A172 (cell line): ENCODE results near the gene OR6F1. TPM values are rescaled to one million over a fixed set of nuclear protein-coding genes. Genes with fewer than 3 reads are reported as not detected.
A peak's percentile ranks its signal among the peaks of the same experiment; 100 is the strongest.
"Not testable (repeated sequence)": the region's sequence is repeated elsewhere in the genome, so short reads cannot be mapped to it uniquely, and the experiment has no call there.

ENCODE experiments used
- DNase-seq: peaks from one replicate; pipeline ENCODE4 v3.0.0-alpha.2; 2015; ENCODE audit warnings: low spot score
- total RNA-seq: library from RNA; depleted of rRNA; stranded (reverse); fragments of >200 nt; shearing (Covaris generic); gene quantifications from 2 replicates; pipeline ENCODE4 v1.2.3, GENCODE V29; 2014; rRNA removed

OR6F1 gene
- not detected in 2 replicates for total RNA-seq

- no peak for DNase-seq
Measured at GRCh38 chr1:247716546-247716945, at the start of gene OR6F1. OR6F1 (minus strand) TSS chr1:247716646; CDS start chr1:247712755, 3,891 bp downstream.

DNA sequence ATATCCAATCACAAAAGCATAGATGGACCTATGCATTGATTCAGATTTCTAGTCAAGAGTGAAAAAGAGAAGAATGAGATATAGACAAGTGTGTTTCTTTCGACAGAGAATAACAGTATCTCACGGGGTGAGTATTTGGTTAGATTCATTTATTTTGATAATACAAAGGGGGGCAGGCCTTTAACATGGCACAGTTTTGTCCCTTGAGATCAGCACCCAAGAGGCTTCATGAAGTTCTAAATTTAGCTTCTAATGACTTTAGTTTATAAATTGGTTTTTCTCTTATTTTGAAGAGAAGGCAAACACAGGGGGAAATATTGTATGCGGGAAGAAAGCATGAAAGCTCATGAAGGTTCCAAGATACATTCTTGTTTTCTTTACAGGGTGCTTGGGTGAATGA is 44.0 kb upstream of the OR6F1 start, which contains the start of gene OR1C1:
Gene OR1C1 (minus strand): TSS at position 101 of the 400 bp plus-strand sequence. CDS start 2,150 bp downstream, outside the sequence.
- no peak for DNase-seq

DNA sequence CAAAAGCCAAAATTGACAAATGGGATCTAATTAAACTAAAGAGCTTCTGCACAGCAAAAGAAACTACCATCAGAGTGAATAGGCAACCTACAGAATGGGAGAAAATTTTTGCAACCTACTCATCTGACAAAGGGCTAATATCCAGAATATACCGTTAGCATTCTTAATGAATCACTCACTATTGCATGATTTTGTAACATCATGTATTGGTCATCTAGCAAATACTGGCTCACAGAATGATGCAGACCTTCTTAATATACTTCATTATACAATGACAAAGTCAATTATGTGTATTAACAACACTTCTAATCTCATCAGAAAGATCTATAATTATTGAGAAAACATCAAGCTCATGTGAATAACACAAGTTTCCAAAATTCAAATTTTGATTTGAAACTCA is 37.9 kb upstream of the OR6F1 start:
- DNase-seq = not testable (repeated sequence)

DNA sequence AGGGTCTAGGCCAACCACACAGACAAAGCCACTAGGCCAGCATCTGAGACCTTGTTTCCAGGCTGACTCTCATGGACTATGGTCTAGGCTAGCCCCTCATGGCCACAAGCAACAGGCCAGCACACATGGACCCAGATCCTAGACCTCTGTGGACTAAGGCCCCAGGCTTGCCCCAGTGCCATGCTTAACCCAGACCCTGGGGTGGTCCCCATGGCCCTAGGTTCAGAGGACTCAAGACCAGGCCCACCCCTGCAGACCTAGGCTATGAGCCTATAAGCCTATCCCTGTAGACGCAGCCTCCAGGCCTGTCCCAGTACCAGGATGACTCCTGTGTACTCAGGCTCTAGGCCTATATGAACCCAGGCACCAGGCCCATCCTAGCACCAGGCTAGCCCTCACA is 33.4 kb upstream of the OR6F1 start:
- no peak for DNase-seq

GRCh38 chr1:247748041-247748440 is 31.6 kb upstream of the OR6F1 start, which contains the start of gene OR14A2:
OR14A2 (minus strand) TSS chr1:247748141.
- no peak for DNase-seq

DNA sequence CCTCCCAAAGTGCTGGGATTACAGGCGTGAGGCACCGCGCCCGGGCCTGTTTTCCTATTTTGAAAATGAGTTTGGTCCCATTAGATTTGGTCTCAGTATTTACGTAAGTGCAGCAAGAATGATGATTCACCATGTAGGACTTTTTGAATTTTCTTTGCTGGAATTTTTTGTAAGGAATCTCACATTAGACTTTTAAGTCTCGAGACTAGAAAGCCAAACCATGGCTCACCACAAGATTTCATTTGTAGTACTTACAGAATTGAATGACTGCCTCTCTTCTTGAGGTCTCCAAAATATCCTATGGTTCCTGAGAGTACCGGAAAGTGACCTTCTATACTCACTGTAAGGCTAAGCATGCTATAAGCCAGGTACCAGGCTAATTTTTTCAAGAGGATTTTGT is 31.2 kb upstream of the OR6F1 start:
- DNase-seq = peak; percentile 30

- DNase-seq = no peak
Measured at GRCh38 chr1:247746391-247746935, 30.0 kb upstream of the OR6F1 start.

DNA sequence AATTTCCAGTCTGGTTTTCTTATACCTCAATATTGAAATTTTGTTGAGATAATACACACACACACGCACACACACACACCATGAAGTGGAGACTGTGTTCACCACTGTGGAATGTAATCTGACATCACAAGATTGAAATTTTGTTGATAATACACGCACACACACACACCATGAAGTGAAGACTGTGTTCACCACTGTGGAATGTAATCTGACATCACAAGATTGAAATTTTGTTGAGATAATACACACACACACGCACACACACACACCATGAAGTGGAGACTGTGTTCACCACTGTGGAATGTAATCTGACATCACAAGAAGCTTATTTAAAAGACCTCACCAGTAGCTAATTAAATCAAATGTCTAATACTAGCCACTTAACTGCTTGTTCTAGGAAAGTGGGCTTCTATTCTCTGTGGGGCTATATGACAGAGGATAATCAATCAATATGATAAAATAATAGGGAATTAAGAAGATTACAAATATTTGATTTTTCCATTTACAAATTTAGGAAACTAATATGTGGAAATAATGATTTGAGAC is 25.8 kb upstream of the OR6F1 start:
- DNase-seq = peak; percentile 4

GRCh38 chr1:247741756-247742155 is 25.3 kb upstream of the OR6F1 start:
- DNase-seq = no peak

GRCh38 chr1:247740721-247741120 is 24.3 kb upstream of the OR6F1 start:
- DNase-seq = no peak

DNA sequence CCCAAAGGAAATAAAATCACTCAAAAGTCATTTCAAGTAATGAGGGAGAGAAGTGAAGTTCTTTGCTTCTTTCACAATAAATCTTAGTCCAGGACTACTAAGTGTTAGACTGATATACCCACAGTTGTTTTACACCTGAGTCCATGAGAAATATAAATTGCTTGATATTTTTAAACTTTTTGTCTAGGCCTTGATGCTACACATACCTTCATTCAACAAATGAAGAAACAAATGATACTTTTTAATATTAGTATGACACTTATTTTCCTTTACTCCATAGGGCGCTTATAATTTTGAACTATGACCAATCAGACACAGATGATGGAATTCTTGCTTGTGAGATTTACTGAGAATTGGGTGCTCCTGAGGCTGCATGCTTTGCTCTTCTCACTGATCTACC is 21.9 kb upstream of the OR6F1 start, which contains the start of gene OR14K1:
Gene OR14K1 (plus strand): TSS at position 301 of the 400 bp plus-strand sequence. CDS start 0 bp downstream, at position 301.
- DNase-seq = no peak

GRCh38 chr1:247721222-247721621 is 4.8 kb upstream of the OR6F1 start:
- no peak for DNase-seq

DNA sequence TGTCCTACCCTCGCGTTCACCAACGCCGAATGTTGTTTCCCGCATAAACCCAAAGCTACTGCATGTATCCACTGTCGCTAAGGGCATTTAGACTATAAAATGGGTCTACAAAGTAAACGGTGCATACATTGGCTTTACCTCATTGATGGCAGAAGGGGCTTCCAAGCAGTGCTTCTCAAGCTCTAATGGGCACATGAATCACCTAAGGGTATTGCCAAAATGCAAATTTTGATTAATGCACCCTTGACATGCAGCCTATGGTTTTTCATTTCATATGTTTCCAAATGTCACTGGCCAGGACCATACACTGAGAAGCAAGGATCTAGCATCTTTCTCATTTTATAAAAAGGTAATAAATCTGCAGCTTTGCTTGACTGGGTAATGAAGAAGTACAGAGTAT is 2.7 kb downstream of the OR6F1 start:
- no peak for DNase-seq

DNA sequence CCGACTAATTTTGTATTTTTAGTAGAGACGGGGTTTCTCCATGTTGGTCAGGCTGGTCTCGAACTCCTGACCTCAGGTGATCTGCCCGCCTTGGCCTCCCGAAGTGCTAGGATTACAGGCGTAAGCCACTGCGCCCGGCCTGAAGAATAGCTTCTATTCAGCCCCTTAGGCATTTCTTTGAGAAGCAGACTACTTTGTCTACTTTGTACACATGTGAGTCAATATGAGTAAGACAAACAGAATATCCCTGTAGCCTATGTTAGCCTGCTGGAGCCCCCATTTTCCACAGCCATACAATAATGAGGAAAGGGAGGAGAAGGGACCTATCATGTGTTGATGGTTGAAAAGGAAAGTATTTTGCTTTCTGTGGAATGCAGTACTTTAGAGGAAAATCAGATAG is 5.8 kb downstream of the OR6F1 start:
- not testable (repeated sequence) for DNase-seq

- DNase-seq = no peak
Measured at GRCh38 chr1:247701338-247701737, 15.1 kb downstream of the OR6F1 start.

DNA sequence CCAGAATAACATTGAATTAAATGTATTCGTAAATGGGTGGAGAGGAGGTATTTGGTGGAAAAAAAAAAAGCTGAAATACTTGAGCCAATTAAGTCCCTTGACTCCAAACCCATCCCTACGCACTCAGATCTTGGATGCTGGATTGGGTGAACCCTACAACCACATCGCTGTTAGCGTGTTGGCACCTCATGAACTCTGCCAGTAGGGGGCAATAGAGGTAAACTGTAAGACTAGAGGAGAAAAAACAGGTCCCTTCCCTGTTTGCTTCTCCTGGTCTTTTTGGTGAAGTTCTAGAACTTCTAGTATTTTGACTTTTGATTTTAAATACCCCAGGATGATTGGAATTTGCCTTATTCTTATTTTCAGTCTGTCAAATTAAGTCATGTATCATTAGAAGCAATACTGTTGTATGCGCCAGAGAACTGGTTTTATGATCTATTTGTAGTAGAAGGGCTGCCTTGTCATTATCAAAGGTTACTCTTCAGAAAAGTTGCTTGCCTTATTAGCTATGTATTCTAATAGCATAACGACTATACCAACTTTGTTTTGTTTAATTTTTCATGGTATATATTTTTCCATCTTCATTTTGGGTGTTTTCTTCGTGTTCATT is 35.1 kb downstream of the OR6F1 start:
- DNase-seq = peak; percentile 69

DNA sequence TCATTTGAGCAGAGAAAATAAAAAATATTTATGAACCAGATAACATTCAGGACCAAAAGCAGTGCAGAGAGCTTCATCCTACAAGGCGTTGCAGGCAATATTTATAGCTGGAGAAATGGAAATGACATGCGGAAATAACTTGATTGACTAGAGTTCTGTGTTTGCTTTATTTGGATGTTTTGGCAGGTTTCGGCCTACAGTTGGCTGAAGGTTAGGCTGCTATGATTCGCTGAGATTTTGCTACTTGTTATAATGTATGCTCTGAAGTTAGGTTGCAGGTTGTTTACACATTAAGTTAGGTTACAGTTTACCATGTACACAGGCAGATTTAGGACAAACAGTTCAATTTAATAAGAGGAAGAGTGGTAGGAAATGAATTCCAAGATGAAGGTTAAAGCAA is 36.3 kb downstream of the OR6F1 start:
- no peak for DNase-seq

DNA sequence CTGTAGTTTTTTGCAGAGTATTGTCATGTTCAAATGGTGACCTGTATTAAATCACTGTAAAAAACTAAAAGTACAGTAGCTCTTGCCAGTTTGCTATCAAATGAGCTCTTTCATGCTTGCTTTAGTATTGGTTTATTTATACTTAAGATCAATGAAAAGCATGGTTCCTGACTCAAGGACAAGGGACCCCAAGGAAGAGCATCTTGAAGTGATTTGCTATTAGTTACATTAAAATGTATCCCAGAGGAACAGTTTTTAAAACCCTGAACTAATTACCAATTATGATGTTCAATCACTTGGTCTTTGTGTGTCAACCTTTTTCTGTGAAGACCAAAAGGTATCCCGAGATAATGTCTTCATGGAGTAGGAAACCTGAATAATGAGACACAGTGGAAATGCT is 36.8 kb downstream of the OR6F1 start, which contains the start of gene OR13G1:
Gene OR13G1 (minus strand): TSS at position 101 of the 400 bp plus-strand sequence. CDS start 6,698 bp downstream, outside the sequence.
- DNase-seq = no peak

DNA sequence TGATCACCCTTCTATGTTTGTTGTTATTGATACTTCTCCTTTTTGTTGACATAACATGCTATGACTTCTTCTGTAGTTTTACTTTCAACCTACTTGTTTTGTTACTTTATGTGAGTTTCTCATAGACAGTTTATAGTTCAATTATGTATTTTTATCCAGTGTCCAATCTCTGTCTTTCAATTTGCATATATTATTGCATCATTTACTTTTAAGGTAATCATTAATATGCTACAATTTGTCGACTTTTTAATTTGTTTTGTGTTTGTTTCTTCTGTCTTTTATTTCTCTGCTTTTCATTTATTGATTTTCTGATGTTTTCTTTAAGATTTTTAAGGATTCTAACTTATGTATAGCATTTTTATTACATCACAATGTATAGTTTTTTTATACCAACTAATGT is 47.2 kb downstream of the OR6F1 start:
- DNase-seq = no peak
